ENCODE measurements around the gene DIAPH2.

DNA sequence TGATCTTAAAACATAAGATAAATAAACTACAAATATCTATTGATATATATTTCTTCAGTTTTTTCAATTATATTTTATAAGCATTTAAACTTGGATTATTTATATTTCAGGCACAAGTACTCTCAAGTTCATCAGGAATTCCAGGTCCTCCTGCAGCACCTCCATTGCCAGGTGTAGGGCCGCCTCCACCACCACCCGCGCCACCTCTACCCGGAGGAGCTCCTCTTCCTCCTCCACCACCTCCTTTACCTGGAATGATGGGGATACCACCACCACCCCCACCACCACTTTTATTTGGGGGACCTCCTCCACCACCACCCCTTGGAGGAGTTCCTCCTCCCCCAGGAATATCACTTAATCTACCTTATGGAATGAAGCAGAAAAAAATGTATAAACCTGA is 273.1 kb downstream of the DIAPH2 start:
- TF ChIP-seq, protein P1, sequence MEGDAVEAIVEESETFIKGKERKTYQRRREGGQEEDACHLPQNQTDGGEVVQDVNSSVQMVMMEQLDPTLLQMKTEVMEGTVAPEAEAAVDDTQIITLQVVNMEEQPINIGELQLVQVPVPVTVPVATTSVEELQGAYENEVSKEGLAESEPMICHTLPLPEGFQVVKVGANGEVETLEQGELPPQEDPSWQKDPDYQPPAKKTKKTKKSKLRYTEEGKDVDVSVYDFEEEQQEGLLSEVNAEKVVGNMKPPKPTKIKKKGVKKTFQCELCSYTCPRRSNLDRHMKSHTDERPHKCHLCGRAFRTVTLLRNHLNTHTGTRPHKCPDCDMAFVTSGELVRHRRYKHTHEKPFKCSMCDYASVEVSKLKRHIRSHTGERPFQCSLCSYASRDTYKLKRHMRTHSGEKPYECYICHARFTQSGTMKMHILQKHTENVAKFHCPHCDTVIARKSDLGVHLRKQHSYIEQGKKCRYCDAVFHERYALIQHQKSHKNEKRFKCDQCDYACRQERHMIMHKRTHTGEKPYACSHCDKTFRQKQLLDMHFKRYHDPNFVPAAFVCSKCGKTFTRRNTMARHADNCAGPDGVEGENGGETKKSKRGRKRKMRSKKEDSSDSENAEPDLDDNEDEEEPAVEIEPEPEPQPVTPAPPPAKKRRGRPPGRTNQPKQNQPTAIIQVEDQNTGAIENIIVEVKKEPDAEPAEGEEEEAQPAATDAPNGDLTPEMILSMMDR (IDR thresholded peaks at IDR 0.05): no peak
- no peak for TF ChIP-seq POLR2A (IDR thresholded peaks at IDR 0.05)

Measured in body of pancreas (tissue), 4 donors.